Ovary (tissue), 3 donors: ENCODE data around the gene WBP4.

Experiments
- CTCF ChIP-seq, 3 donors: fragments of 450-650 bp in 2 of 3; fragments of 200-600 bp in 1 of 3; IDR thresholded peaks; one replicate each; pipeline versions ENCODE4 v1.5.1 to v1.8.0; 2016 to 2022; ENCODE audit warnings: antibody characterized with exemption in 3 of 3, mild to moderate bottlenecking in 1 of 3
- POLR2A ChIP-seq: fragments of 450-650 bp; IDR thresholded peaks from one replicate; pipeline ENCODE4 v1.6.1; 2017; ENCODE audit warnings: antibody characterized with exemption, mild to moderate bottlenecking, moderate library complexity
- donor health status: DM: no; HTN: no; CAD: no.

GRCh38 chr13:41075034-41075433 lies 13.7 kb downstream of the WBP4 start:
- TF ChIP-seq CTCF (IDR thresholded peaks at IDR 0.05) (peak; percentile 13 to 40 (median 36)), POLR2A (no peak)
